ENCODE data around the gene PLAAT3.
"Not testable (repeated sequence)": the region's sequence is repeated elsewhere in the genome, so short reads cannot be mapped to it uniquely, and the experiment has no call there.

Gene PLAAT3

DNA sequence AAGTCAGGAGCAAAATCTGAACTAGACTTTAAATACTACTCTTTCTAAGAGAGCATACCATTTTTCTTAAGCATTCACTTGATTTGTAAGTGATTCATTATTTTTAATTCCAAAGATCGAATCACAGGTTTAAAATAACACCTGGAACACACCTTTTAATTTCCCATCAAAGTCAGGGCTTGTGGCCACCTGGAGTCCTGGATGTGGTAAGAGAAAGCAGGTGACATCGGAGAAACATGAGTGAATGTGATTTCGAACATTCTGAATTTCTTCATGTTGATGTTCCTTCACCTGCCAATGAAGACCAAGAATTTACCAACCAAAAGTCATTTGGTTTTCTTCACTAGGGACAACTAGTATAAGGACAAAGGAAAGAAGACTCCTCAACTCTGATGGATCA, 29.0 kb upstream of the PLAAT3 start:
- Histone ChIP-seq H2AFZ (ENCODE audit: low read depth, low read length) (no peak overlapping the region), H3K9me3 (ENCODE audit: insufficient read depth, low read length) (no peaks in the 10 kb centered on the region), H3K4me2 (ENCODE audit: low read length) (no peak overlapping the region), H3K4me1 (ENCODE audit: low read length) (no peaks in the 10 kb centered on the region), H3K4me3 (ENCODE audit: low read length) (no peak overlapping the region), H3K9ac (ENCODE audit: low read length) (no peak overlapping the region), H3K79me2 (ENCODE audit: low read length) (no peaks in the 10 kb centered on the region), H4K20me1 (ENCODE audit: insufficient read depth, low read length) (no peaks in the 10 kb centered on the region), H3K36me3 (replicated peaks; ENCODE audit: low read depth, low read length) (no peaks in the 10 kb centered on the region), H3K27ac (ENCODE audit: low read length) (no peak overlapping the region), H3K27me3 (ENCODE audit: low read depth, low read length) (no peaks in the 10 kb centered on the region)
- TF ChIP-seq EZH2phosphoT487 (IDR thresholded peaks at IDR 0.05; ENCODE audit: low read depth), result no peak
- TF ChIP-seq, protein P1, sequence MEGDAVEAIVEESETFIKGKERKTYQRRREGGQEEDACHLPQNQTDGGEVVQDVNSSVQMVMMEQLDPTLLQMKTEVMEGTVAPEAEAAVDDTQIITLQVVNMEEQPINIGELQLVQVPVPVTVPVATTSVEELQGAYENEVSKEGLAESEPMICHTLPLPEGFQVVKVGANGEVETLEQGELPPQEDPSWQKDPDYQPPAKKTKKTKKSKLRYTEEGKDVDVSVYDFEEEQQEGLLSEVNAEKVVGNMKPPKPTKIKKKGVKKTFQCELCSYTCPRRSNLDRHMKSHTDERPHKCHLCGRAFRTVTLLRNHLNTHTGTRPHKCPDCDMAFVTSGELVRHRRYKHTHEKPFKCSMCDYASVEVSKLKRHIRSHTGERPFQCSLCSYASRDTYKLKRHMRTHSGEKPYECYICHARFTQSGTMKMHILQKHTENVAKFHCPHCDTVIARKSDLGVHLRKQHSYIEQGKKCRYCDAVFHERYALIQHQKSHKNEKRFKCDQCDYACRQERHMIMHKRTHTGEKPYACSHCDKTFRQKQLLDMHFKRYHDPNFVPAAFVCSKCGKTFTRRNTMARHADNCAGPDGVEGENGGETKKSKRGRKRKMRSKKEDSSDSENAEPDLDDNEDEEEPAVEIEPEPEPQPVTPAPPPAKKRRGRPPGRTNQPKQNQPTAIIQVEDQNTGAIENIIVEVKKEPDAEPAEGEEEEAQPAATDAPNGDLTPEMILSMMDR (IDR thresholded peaks at IDR 0.05; ENCODE audit: low read depth, low read length), result no peak

DNA sequence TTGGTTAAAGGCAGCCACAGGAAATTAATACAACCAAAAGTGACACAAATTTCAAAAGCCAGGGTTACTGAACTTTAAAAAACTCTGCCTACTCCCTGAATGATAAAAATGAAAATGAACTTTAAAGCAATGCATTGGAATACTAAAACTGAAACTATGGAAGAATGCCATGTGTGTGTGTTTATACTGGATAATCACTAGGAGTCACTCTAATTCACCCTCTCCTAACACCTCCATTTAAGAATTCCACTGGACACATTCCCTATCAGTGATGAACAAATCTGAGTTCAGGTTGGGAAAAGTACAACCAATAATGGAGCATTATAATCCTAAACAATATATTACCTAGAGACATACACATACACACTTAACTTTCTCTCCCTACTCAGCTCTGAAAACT, 27.5 kb upstream of the PLAAT3 start:
- Histone ChIP-seq H3K36me3 (replicated peaks; ENCODE audit: low read depth, low read length) (no peaks in the 10 kb centered on the region), H3K27me3 (ENCODE audit: low read depth, low read length) (no peaks in the 10 kb centered on the region), H3K4me2 (ENCODE audit: low read length) (no peak overlapping the region), H3K4me3 (ENCODE audit: low read length) (no peak overlapping the region), H4K20me1 (ENCODE audit: insufficient read depth, low read length) (no peaks in the 10 kb centered on the region), H3K9ac (ENCODE audit: low read length) (no peak overlapping the region), H3K9me3 (ENCODE audit: insufficient read depth, low read length) (no peaks in the 10 kb centered on the region), H3K79me2 (ENCODE audit: low read length) (no peaks in the 10 kb centered on the region), H3K27ac (ENCODE audit: low read length) (no peak overlapping the region), H2AFZ (ENCODE audit: low read depth, low read length) (no peak overlapping the region), H3K4me1 (ENCODE audit: low read length) (peaks cover under 1% of the 10 kb centered on the region)
- TF ChIP-seq, protein P1 (IDR thresholded peaks at IDR 0.05; ENCODE audit: low read depth, low read length), result no peak
- TF ChIP-seq EZH2phosphoT487 (IDR thresholded peaks at IDR 0.05; ENCODE audit: low read depth), result no peak

DNA sequence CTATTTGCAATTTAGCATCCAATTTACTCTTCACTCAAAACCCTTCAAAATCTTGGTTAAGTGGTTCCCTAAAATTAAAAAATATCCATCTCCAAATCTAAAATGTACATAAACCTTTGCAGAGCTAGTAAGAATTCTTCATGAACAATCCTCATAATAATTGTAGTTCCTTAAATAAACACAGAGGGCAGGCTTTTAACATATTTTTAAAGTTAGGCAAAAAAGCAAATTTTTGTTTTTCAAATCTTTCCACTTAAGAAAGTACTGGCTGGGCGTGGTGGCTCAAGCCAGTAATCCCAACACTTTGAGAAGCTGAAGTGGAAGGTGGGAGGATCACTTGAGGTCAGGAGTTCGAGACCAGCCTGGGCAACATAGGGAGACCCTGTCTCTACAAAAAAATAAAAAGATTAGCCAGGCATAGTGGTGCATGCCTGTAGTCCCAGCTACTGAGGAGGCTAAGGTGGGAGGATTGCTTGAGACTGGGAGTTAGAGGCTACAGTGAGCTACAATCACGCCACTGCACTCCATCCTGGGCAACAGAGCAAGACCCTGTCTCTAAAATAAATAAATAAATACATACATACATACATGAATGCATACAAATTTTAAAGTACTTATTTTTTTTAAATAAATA, 25.1 kb upstream of the PLAAT3 start:
- H3K4me1 ChIP-seq (ENCODE audit: low read length), result peaks cover 8% of the 10 kb centered on the region
- no peak overlapping the region for H3K4me2 ChIP-seq (ENCODE audit: low read length)
- H3K27me3 ChIP-seq (ENCODE audit: low read depth, low read length), result no peaks in the 10 kb centered on the region
- H3K9me3 ChIP-seq (ENCODE audit: insufficient read depth, low read length), result no peaks in the 10 kb centered on the region
- no peaks in the 10 kb centered on the region for H3K36me3 ChIP-seq (replicated peaks; ENCODE audit: low read depth, low read length)
- H3K4me3 ChIP-seq (ENCODE audit: low read length), result no peak overlapping the region
- TF ChIP-seq EZH2phosphoT487 (IDR thresholded peaks at IDR 0.05; ENCODE audit: low read depth), result no peak
- TF ChIP-seq, protein P1 (IDR thresholded peaks at IDR 0.05; ENCODE audit: low read depth, low read length), result peak; percentile 59
- no peak overlapping the region for H2AFZ ChIP-seq (ENCODE audit: low read depth, low read length)
- H4K20me1 ChIP-seq (ENCODE audit: insufficient read depth, low read length), result no peaks in the 10 kb centered on the region
- H3K79me2 ChIP-seq (ENCODE audit: low read length), result no peaks in the 10 kb centered on the region
- no peak overlapping the region for H3K27ac ChIP-seq (ENCODE audit: low read length)
- no peak overlapping the region for H3K9ac ChIP-seq (ENCODE audit: low read length)

DNA sequence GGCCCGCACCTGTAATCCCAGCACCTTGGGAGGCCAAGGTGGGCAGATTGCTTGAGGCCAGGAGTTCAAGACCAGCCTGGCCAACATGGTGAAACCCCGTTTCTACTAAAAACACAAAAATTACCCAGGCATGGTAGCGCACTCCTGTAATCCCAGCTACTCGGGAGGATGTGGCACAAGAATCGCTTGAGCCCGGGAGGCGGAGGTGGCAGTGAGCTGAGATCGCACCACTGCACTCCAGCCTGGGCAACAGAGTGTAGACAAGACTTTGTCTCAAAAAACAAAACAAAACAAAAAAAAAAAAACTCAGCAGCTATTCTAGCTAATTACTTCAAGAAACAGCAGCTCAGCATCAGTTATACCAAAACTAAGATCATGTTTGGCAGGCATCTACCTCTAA, 24.2 kb upstream of the PLAAT3 start:
- not testable (repeated sequence) for H3K4me2 ChIP-seq (ENCODE audit: low read length); H3K36me3 ChIP-seq (replicated peaks; ENCODE audit: low read depth, low read length); H3K27me3 ChIP-seq (ENCODE audit: low read depth, low read length); H3K27ac ChIP-seq (ENCODE audit: low read length); H3K9me3 ChIP-seq (ENCODE audit: insufficient read depth, low read length); H3K4me3 ChIP-seq (ENCODE audit: low read length); H3K9ac ChIP-seq (ENCODE audit: low read length); H4K20me1 ChIP-seq (ENCODE audit: insufficient read depth, low read length); H3K79me2 ChIP-seq (ENCODE audit: low read length); H3K4me1 ChIP-seq (ENCODE audit: low read length); H2AFZ ChIP-seq (ENCODE audit: low read depth, low read length)
